Measurements from ENCODE around the gene SEC23B.
"Not testable (repeated sequence)": the region's sequence is repeated elsewhere in the genome, so short reads cannot be mapped to it uniquely, and the experiment has no call there.

Gene SEC23B

GRCh38 chr20:18507218-18508191, at the start of gene SEC23B:
Gene SEC23B (plus strand): TSS chr20:18507940. CDS start chr20:18510836, 2,896 bp downstream.
- DNase-seq = peak; percentile 98

DNA sequence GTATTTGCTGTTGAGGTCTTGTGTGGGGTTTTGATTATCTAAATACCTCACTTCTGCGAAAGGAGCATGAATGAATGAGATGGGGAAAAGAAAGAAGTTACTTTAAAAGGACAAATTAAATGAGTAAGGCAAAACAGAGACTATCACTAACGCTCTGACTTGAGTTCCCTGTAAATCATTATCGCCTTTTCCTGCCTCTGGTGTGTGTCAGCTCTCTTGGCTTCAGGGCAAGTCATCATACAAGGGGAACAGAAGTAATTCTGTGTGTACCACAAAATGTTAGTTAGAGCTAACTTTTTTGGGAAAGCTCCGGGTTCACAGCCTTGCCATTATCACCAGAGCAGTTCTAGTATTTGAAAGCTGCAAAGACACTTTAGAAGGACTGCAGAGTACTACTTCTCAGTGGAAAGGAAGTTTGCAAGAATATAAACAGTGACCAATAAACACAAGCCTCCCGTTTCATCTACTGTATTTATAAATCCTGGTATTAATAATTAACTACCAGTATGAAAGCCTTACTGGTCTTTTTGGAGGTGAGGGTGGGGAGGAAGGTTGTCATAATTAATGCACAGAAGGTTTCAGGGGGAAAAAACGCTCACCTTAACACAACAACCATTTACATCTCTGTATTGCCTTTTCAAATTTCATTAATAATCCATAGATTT, 42.1 kb upstream of the SEC23B start:
- DNase-seq = no peak

DNA sequence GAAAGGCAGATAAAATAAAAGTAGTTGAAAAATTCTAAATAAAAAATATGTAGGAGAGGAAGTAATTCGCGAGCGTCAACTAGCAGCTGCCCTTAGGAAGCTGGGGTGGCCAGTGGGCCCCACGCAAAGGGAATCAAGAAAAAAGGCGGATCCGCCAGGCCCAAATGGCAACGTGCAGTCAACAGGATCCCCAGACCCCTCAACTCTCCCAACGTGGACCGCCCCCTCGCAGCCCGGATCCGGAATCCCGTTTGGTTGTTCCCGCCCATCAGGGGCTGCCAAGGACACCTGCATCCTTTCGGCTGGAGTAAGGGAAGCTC, 41.2 kb upstream of the SEC23B start:
- DNase-seq = no peak

DNA sequence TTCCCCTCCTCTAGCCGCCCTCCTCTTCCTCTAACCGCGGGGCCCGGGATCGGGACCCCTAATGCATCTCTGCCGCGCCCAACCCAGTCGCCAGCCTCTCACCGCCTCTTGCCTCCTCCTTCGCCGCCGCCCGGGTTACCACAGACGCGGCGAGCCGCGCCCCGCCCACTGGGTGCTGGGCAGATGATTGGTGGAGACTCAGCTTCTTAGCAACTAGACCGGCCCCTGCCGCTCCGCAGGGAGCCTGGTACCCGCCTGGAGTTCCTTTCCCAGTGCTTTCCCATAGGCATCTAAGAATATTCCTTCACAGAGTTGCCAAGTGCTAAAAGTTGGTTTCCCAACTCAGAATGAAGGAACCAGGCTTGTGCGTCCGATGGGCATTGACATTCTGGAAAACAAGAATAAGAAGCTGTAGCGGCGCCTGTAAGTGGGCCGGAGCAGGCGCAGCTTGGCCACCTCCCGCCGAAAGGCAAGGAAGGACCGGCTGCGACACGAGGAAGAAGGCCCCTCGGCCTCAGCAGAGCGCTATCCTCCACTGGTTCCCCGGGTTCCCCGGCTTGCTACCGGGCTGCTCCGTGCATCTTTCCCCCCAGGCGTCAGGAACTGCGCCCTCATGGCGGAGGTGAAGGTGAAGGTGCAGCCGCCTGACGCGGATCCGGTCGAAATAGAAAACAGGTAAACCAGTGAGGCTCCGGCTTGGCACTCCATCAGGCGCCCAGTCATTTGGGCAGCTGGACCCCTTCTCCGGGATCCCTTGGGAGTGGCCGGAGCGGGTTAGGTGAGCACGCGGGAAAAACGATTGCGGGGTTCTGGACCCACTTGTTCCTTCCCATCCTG, 40.6 kb upstream of the SEC23B start, which contains the start of the genes DZANK1 and POLR3F:
DZANK1 (minus strand) TSS at position 137 of the 837 bp plus-strand sequence. CDS start 1,672 bp downstream, outside the sequence.
POLR3F (plus strand) TSS at position 497 of the 837 bp plus-strand sequence; CDS start at position 614, 117 bp downstream.
- DNase-seq = peak; percentile 96

GRCh38 chr20:18477218-18477617, 30.5 kb upstream of the SEC23B start:
- DNase-seq = no peak

DNA sequence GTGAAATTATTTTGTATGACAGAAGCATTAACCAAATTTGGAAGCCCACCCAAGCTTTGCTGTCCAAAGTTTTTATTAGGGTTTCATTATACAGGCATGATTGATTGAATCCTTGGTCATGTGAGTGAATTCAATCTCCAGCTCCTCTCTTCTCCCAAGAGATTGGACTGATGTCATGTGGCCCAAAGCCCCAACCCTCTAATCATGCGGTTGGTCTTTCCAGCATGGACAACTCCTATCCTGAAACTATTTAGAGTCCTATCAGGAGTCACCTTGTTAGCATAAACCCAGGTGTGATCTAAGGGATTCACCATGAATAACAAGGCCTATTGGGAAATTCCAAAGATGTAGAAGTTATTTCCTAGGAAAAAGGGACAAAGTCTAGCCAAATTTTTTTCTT, 29.9 kb upstream of the SEC23B start:
- no peak for DNase-seq

DNA sequence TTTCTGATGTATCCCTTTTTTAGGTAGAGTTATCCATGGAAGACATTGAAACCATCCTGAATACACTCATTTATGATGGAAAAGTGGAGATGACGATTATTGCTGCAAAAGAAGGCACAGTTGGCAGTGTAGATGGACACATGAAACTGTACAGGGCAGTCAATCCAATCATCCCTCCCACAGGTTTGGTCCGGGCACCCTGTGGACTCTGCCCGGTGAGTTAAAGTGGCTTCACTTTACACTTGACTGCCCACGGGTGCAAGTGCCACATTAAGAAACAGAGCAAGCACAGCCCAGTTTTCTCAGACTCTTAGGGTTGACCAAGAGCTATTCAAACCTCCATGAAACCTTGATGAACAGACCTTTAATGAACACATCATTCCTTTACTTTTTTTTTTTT, 26.1 kb upstream of the SEC23B start:
- DNase-seq = no peak

- DNase-seq = no peak
These were observed 19.4 kb upstream of the SEC23B start for GRCh38 chr20:18488301-18488700.

- no peak for DNase-seq
These were observed 11.7 kb upstream of the SEC23B start for GRCh38 chr20:18496042-18496441.

DNA sequence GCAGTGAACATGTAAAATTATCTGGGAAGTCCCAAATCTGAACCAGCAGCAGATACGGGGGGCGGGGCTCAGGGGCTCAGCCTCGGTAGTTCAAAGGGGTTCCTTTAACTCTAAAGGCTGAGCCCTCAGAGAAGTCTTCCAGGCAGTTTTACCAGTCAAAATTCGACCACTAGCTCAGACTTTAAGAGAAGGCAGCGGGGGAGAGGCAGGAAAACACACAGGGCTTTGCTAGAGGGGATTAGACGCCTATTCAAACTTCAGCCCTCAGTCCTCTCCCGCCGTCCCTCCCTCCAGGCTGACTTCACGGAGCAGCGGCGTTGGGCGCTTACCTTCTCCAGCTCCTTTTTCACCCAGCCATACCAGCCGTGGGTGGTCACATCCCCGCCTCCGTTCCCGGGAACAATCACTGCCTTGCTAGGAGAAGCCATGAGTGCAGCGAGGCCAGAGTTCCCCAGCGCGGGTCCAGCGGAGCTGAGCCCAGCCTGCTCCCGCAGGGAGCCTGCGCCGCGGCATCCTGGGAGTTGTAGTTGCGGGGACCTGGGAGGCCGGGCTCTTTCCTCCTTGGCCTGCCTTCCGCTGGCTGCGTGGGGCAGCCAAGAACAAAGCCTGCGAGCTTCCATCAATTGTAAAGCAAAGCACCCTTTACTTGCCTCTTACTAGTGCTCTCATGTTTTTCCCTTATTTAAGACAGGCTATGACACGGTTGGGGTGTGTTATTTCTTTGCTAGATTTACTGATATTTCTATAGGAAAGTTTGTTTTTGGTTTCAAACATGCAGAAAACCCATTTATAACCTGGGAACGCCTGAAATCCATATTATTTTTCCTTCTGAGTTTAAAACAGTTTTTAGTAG, 10.8 kb upstream of the SEC23B start, which contains the start of gene RBBP9:
RBBP9 (minus strand) TSS at position 486 of the 853 bp plus-strand sequence; CDS start at position 428, 58 bp downstream.
- DNase-seq = peak; percentile 88

DNA sequence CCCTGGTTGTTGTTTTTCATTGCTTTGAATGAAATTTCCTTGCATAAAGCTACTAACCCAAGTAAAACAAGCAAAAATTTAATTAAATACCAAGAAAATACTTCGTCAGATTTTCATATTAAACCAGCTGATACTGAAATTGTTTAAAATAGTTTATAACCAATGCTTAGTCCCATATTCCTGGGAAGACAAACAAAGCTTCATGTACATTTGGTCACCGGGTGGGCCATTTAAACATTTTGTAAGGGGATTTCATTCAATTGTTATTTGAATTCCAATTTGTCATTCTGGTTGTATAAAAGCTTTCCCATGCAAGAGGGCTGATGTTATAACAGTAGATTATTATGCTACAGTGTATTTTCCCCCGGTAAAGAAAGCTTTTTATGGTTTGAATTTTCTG, 10.1 kb upstream of the SEC23B start:
- no peak for DNase-seq

GRCh38 chr20:18501672-18502071, 6.1 kb upstream of the SEC23B start:
- not testable (repeated sequence) for DNase-seq

- DNase-seq = no peak
These were observed 3.2 kb upstream of the SEC23B start for GRCh38 chr20:18504479-18505060.

DNA sequence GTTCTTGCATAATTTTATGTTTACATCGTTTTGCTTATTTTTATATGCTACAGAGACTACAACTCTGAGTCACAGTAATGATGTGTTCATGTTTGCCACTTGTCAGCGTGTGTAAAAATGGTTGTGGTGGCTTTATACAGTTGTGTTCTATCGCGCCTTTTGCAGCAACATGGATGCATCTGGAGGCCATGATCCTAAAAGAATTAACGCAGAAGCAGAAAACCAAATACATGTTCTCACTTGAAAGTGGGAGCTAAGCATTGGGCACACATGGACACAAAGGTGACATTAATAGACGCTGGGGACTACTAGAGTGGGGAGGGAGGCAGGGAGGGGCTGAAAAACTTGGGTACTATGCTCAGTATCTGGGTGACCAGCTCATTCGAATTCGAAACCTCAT, 996 bp upstream of the SEC23B start:
- DNase-seq = peak; percentile 24

GRCh38 chr20:18511571-18511970, 3.8 kb downstream of the SEC23B start:
- no peak for DNase-seq

GRCh38 chr20:18513208-18513607, 5.5 kb downstream of the SEC23B start:
- no peak for DNase-seq

DNA sequence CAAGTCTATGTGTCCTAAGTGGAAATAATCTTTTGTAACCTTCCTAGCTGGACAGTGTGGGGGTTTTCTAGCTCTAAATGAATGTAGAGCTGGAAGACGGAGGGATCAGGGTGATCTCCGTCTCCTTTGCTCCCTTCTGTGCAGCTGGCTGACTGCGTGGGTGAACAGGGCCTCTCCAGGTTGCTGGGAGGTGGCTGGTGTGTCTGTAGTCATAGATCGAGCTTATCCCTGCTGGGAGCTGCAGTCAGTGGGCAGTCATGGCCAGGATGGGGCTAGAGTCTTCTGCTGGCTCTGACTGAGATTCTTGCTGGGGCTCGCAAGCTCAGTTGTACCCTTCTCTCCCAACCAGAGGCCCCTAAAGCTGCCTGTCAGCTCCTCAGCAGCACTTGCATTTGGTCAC, 6.4 kb downstream of the SEC23B start:
- DNase-seq = no peak

GRCh38 chr20:18515973-18516372, 8.2 kb downstream of the SEC23B start:
- DNase-seq = no peak

GRCh38 chr20:18522066-18522465, 14.3 kb downstream of the SEC23B start:
- DNase-seq = not testable (repeated sequence)

DNA sequence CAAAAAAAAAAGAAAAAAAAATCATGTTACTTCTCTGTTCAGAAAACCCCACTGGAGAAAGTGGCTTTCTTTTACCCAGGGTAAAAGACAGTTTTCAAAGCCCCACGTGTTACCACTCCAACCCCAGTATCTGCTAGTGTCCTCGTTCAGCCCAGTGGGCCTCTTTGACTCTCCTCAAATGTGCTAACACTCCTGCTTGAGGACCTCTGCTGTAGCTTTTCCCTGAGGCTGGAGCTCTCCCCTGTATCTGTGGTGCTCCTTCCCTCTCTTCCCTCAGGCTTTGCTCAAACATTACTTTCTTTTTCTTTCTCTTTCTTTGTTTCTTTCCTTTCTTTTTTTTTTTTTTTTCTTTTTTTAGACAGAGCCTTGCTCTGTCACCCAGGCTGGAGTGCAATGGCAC, 15.3 kb downstream of the SEC23B start:
- DNase-seq = no peak

- no peak for DNase-seq
These were observed 16.9 kb downstream of the SEC23B start for GRCh38 chr20:18524646-18525045.

Data from stimulated activated CD4-positive, alpha-beta T cell treated with anti-CD3 and anti-CD28 coated beads, Interleukin-15, amount 100 ng/mL, for 24 hours (primary cell).